ENCODE data around the gene ABL2.

DNA sequence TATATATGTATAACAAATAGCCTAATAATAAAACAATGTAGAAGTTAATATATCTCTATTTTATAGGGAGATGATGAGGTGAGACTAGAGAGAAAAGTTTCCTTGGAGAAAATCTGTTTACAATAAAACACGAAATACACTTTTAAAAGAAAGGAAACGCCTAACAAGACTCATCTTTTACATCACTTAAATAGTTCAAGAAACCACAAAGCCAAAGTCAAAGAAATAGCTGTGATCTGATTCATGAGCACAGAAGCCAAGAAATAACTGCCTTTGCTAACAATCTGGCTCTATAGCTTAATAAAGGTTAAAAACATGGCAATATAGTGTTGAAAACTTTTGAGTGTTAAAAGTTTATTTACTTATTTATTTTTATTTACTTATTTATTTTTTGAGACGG, 86.2 kb downstream of the ABL2 start:
- TF ChIP-seq, protein P1, sequence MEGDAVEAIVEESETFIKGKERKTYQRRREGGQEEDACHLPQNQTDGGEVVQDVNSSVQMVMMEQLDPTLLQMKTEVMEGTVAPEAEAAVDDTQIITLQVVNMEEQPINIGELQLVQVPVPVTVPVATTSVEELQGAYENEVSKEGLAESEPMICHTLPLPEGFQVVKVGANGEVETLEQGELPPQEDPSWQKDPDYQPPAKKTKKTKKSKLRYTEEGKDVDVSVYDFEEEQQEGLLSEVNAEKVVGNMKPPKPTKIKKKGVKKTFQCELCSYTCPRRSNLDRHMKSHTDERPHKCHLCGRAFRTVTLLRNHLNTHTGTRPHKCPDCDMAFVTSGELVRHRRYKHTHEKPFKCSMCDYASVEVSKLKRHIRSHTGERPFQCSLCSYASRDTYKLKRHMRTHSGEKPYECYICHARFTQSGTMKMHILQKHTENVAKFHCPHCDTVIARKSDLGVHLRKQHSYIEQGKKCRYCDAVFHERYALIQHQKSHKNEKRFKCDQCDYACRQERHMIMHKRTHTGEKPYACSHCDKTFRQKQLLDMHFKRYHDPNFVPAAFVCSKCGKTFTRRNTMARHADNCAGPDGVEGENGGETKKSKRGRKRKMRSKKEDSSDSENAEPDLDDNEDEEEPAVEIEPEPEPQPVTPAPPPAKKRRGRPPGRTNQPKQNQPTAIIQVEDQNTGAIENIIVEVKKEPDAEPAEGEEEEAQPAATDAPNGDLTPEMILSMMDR (conservative IDR thresholded peaks at IDR 0.05; ENCODE audit: low read depth, low read length), result no peak
- TF ChIP-seq EZH2 (IDR thresholded peaks at IDR 0.05; ENCODE audit: borderline replicate concordance, low read depth, low read length, poor library complexity, severe bottlenecking), result no peak

All from A673 (cell line).